ENCODE data around the gene ATP6V0D1.
"Not testable (repeated sequence)": the region's sequence is repeated elsewhere in the genome, so short reads cannot be mapped to it uniquely, and the experiment has no call there.

Gene ATP6V0D1

DNA sequence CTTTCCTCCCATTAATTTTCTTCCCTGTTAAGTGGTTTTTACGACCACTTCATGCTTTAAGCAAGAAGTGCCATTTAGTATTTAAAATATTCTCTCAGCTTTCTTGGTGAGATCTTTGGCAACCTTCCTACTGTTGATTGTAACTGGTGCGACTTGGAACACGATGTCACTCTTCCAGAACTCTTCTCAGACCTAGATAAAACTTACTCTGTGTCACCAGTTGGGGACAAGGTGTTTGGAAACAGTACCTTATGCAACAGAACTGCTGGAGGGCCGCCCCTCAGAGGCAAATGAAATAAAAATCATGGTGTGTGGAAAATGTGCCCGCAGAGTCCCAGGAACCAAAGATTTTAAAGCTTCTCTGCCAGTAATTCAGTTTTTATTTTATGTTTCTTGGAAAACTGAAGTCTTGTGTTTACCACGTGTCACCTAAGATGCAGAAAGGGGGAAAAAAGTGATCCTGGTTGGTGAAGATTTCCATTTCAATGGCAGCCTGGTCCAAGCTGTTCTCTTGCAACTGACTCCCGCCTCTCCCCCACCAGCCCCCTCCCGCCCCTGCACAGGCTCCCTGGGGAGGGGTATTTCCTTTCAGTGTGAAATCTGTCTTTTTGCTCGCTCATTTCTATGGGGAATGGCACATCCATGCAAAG is 57.2 kb downstream of the ATP6V0D1 start:
- no peak overlapping the region for H3K4me3 ChIP-seq (ENCODE audit: low read length)
- H3K36me3 ChIP-seq (ENCODE audit: control insufficient read depth, insufficient read depth, low read length, severe bottlenecking), result no peaks in the 10 kb centered on the region
- H3K9ac ChIP-seq (ENCODE audit: low read length), result no peak overlapping the region
- no peak for DNase-seq (ENCODE audit: low read depth)
- peaks cover 17% of the 10 kb centered on the region for H3K4me1 ChIP-seq (ENCODE audit: control insufficient read depth, insufficient read depth, low read length)
- no peaks in the 10 kb centered on the region for H3K27me3 ChIP-seq (replicated peaks; ENCODE audit: control insufficient read depth, insufficient read depth, low read length)
- no peaks in the 10 kb centered on the region for H3K9me3 ChIP-seq (ENCODE audit: control insufficient read depth, low read length)

DNA sequence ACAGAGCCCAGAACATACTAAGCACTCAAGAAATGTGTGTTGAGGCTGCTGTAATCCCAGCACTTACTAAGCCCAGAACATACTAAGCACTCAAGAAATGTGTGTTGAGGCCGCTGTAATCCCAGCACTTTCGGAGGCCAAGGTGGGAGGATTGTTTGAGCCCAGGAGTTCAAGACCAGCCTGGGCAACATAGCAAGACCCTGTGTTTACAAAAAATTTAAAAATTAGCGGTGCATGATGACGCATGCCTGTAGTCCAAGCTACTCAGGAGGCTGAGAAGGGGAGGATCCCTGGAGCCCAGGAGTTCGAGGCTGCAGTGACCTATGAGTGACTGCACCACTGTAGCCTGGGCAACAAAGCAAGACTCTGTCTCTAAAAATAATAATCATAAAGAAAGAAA is 57.9 kb downstream of the ATP6V0D1 start:
- Histone ChIP-seq H3K9ac (ENCODE audit: low read length) (no peak overlapping the region), H3K9me3 (ENCODE audit: control insufficient read depth, low read length) (no peaks in the 10 kb centered on the region), H3K27me3 (replicated peaks; ENCODE audit: control insufficient read depth, insufficient read depth, low read length) (no peaks in the 10 kb centered on the region), H3K4me1 (ENCODE audit: control insufficient read depth, insufficient read depth, low read length) (peaks cover 16% of the 10 kb centered on the region), H3K4me3 (ENCODE audit: low read length) (no peak overlapping the region), H3K36me3 (ENCODE audit: control insufficient read depth, insufficient read depth, low read length, severe bottlenecking) (no peaks in the 10 kb centered on the region)
- DNase-seq (ENCODE audit: low read depth), result no peak

DNA sequence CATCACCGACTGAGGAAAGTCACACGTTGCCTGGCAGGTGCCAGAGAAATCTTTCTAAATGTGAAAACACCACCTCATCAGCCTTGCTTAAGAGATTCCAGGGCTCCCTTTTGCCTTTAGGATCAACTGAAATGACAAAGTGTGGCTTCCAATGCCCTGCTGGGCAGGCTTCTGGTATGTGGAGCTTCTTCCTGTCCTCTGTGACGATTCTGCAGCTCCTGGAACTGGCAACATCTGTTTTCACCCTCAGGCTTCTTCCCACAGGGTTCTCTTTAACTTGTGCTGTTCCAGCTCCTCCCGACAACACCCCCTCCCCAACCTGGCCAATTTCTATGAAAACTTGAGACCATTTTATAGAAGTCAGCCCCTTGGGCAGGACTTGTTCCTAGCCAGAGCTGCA is 59.9 kb downstream of the ATP6V0D1 start:
- DNase-seq (ENCODE audit: low read depth), result no peak
- Histone ChIP-seq H3K36me3 (ENCODE audit: control insufficient read depth, insufficient read depth, low read length, severe bottlenecking) (no peaks in the 10 kb centered on the region), H3K4me3 (ENCODE audit: low read length) (no peak overlapping the region), H3K4me1 (ENCODE audit: control insufficient read depth, insufficient read depth, low read length) (peaks cover 16% of the 10 kb centered on the region), H3K9ac (ENCODE audit: low read length) (no peak overlapping the region), H3K27me3 (replicated peaks; ENCODE audit: control insufficient read depth, insufficient read depth, low read length) (no peaks in the 10 kb centered on the region), H3K9me3 (ENCODE audit: control insufficient read depth, low read length) (no peaks in the 10 kb centered on the region)

DNA sequence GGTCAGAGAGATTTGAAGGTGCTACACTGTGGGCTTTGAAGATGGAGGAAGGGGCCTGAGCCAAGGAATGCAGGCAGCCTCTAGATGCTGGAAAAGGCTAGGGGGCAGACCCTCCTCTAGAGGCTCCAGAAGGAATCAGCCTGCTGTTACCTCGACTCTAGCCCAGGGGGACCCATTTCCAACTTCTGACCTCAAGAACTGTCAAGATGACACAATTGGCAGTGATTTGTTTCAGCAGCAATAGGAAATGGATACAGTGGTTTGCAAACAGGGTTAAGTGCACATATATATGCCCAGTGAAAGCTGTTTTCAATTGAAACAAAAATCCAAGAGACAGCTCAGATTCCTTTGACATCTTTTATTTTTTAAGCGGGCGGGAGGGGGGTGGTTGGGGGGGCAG is 61.0 kb downstream of the ATP6V0D1 start:
- Histone ChIP-seq H3K4me1 (ENCODE audit: control insufficient read depth, insufficient read depth, low read length) (peaks cover 8% of the 10 kb centered on the region), H3K4me3 (ENCODE audit: low read length) (no peak overlapping the region), H3K9ac (ENCODE audit: low read length) (no peak overlapping the region), H3K27me3 (replicated peaks; ENCODE audit: control insufficient read depth, insufficient read depth, low read length) (no peaks in the 10 kb centered on the region), H3K36me3 (ENCODE audit: control insufficient read depth, insufficient read depth, low read length, severe bottlenecking) (no peaks in the 10 kb centered on the region), H3K9me3 (ENCODE audit: control insufficient read depth, low read length) (no peaks in the 10 kb centered on the region)
- DNase-seq (ENCODE audit: low read depth), result no peak

DNA sequence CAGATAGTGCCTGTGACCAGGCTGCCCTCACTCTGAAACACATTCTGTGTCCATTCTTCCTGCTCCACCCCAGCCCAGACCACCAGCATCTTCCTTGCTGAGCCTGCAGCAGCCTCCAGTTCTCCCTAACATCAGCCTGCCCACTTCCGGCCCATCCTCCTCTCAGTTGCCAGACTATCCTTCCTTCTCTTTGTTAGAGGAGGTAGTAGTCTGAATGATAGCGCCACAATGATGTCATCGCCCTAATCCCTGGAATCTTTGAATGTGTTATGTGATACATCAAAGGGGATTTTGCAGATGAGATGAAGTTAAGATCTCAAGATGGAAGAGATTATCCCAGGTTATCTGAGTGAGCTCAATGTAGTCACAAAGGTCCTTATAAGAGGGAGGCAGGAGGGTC is 61.5 kb downstream of the ATP6V0D1 start:
- Histone ChIP-seq H3K9ac (ENCODE audit: low read length) (no peak overlapping the region), H3K4me1 (ENCODE audit: control insufficient read depth, insufficient read depth, low read length) (peaks cover 7% of the 10 kb centered on the region), H3K27me3 (replicated peaks; ENCODE audit: control insufficient read depth, insufficient read depth, low read length) (no peaks in the 10 kb centered on the region), H3K9me3 (ENCODE audit: control insufficient read depth, low read length) (no peaks in the 10 kb centered on the region), H3K4me3 (ENCODE audit: low read length) (no peak overlapping the region), H3K36me3 (ENCODE audit: control insufficient read depth, insufficient read depth, low read length, severe bottlenecking) (no peaks in the 10 kb centered on the region)
- DNase-seq (ENCODE audit: low read depth), result no peak

DNA sequence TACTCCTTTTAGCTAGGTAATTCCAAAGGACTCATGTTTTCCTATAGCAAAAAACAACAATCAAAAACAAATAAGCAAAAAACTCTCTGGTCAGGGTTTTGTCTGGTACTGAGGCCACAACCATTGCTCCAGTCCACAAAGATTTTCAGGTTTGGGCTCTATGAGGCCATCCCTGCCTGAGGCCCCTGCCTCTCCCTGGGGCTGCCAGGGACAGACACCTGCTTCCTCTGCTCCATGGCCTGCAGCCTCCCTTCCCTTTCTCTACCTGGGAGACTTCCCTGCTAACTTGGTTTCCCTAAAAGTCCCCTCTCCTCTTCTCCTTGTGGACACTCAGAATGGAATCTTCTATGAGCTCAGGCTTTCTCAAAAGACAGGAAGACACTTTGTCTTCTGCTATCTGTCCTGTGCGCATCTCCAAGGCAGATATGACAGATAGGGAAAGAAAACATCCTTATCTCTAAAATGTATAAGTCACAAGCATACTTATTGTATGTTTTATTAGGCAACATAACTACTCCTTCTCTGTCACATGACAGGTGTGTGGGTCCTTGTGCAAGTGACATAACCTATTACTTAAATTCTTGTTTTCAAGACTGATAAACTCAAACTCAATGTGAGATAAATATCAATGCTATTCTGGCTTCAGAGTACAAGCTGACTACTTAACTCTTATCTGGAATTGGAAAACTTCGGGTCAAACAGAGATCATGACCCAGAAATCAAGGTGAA is 63.5 kb downstream of the ATP6V0D1 start:
- no peak for DNase-seq (ENCODE audit: low read depth)
- Histone ChIP-seq H3K4me3 (ENCODE audit: low read length) (no peak overlapping the region), H3K9me3 (ENCODE audit: control insufficient read depth, low read length) (no peaks in the 10 kb centered on the region), H3K4me1 (ENCODE audit: control insufficient read depth, insufficient read depth, low read length) (peaks cover 8% of the 10 kb centered on the region), H3K36me3 (ENCODE audit: control insufficient read depth, insufficient read depth, low read length, severe bottlenecking) (no peaks in the 10 kb centered on the region), H3K27me3 (replicated peaks; ENCODE audit: control insufficient read depth, insufficient read depth, low read length) (no peaks in the 10 kb centered on the region), H3K9ac (ENCODE audit: low read length) (no peak overlapping the region)

DNA sequence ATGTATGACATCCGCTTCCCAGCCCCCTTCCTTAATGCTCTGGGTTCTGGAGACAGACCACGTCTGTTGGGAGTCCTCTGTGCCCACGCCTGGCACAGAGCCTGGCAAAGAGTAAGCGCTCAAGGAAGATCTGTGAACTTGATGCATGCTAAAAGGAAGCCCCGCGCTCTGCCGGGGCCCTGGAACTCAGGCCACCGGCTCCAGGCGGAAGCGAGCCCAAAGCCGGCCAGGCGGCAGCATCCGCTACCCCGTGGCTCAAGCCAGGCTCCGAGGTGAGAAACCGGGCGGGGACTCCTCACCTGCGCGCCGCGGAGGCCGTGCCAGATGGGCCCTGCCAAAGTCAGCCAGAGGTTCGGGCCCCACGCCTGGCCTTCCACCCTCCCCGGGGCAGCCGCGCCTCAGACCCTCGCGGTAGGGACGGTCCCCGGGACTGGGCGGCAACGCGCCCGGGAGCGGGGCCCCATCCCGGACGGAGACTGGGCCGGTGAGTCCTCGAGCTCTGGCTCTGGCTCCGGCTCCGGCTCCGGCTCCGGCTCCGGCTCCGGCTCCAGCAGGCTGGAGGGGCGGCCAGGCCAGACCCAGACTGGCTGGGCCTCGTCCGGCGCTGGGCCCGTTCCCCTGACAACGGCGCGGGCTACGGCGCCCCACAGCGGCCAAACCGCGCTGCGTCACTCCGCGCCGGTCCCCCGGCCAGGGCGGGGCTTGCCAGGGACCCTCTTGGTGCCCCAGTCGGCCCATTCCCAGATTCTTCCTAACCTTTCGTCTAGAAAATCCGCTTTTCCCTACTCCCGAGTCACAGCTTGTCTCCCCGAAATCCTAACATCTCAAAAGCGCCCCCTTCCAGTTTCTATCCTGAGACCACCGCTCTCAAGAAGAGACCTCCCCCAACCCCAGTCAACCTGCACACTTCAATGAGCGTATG is 64.8 kb downstream of the ATP6V0D1 start, which contains the start of gene ZDHHC1:
Gene ZDHHC1, minus strand, starts transcription at position 606 of the 922 bp plus-strand sequence. CDS start 8,702 bp downstream, outside the sequence.
- Histone ChIP-seq H3K36me3 (ENCODE audit: control insufficient read depth, insufficient read depth, low read length, severe bottlenecking) (no peaks in the 10 kb centered on the region), H3K9ac (ENCODE audit: low read length) (peak within 1 kb of the TSS; percentile 79), H3K27me3 (replicated peaks; ENCODE audit: control insufficient read depth, insufficient read depth, low read length) (no peaks in the 10 kb centered on the region), H3K9me3 (ENCODE audit: control insufficient read depth, low read length) (no peaks in the 10 kb centered on the region), H3K4me3 (ENCODE audit: low read length) (peak within 1 kb of the TSS; percentile 90), H3K4me1 (ENCODE audit: control insufficient read depth, insufficient read depth, low read length) (peaks cover 9% of the 10 kb centered on the region)
- DNase-seq (ENCODE audit: low read depth), result peak; percentile 89

DNA sequence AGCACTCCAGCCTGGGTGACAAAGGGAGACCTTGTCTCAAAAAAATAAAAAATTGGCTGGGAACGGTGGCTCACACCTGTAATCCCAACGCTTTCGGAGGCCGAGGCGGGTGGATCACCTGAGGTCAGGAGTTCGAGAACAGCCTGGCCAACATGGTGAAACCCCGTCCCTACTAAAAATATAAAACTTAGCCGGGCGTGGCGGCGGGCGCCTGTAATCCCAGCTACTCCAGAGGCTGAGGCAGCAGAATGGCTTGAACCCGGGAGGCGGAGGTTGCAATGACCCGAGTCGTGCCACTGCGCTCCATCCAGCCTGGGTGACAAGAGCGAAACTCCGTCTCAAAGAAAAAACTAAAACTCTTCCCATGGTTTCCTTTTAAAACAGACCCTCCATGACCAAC is 65.5 kb downstream of the ATP6V0D1 start:
- not testable (repeated sequence) for DNase-seq (ENCODE audit: low read depth); H3K36me3 ChIP-seq (ENCODE audit: control insufficient read depth, insufficient read depth, low read length, severe bottlenecking)

DNA sequence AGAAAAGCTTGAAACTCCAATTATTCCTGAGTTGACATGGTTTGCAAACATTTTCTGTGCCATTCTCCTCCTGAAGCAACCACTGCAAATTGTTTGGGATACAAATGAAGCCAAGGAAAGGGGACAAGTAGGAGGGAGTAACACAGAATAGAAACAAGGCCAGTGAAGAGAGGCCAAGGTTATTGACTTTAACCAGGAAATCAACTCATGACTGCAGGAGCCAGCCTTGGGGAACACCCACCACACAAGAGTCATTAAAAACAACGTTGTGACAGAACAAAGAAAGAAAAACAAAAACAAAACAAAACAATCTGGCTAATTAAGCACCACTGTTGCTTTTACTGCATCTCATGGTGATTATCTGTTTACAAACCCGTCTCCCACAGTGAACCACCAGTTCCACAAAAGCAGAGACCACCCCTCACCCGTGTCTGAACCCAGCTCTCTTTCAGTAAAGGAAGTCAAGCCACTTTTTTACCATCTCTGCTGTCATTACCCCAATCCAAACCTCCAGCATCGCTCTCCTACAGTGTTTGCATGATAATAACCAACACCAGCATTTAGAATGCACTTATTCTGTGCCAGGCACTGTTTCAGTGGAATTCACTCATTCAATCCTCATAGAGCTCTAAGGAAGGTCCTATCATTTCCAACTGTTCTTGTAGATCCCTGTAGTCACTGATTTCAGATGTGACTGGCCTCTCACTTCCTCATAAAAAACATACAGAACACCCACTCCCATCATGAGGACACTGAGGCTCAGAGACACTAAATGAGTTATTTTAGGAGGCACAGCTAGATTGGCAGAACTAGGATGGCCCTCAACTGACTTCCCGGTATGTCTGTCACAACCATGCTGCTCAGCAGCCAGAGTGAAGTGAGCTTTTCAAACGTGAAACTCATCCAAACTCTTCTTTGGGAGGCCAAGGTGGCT is 66.7 kb downstream of the ATP6V0D1 start:
- no peaks in the 10 kb centered on the region for H3K9me3 ChIP-seq (ENCODE audit: control insufficient read depth, low read length)
- no peak overlapping the region for H3K4me3 ChIP-seq (ENCODE audit: low read length)
- DNase-seq (ENCODE audit: low read depth), result no peak
- peaks cover 12% of the 10 kb centered on the region for H3K4me1 ChIP-seq (ENCODE audit: control insufficient read depth, insufficient read depth, low read length)
- H3K9ac ChIP-seq (ENCODE audit: low read length), result no peak overlapping the region
- H3K36me3 ChIP-seq (ENCODE audit: control insufficient read depth, insufficient read depth, low read length, severe bottlenecking), result no peaks in the 10 kb centered on the region
- H3K27me3 ChIP-seq (replicated peaks; ENCODE audit: control insufficient read depth, insufficient read depth, low read length), result no peaks in the 10 kb centered on the region

More for the DNA sequence above, 65.5 kb downstream of the ATP6V0D1 start:
- H3K27me3 ChIP-seq (replicated peaks; ENCODE audit: control insufficient read depth, insufficient read depth, low read length); H3K9me3 ChIP-seq (ENCODE audit: control insufficient read depth, low read length): not testable (repeated sequence)
- H3K4me3 ChIP-seq (ENCODE audit: low read length), result peak overlapping the region; percentile 90
- H3K9ac ChIP-seq (ENCODE audit: low read length), result peak overlapping the region; percentile 79
- peaks cover 12% of the 10 kb centered on the region for H3K4me1 ChIP-seq (ENCODE audit: control insufficient read depth, insufficient read depth, low read length)

DNA sequence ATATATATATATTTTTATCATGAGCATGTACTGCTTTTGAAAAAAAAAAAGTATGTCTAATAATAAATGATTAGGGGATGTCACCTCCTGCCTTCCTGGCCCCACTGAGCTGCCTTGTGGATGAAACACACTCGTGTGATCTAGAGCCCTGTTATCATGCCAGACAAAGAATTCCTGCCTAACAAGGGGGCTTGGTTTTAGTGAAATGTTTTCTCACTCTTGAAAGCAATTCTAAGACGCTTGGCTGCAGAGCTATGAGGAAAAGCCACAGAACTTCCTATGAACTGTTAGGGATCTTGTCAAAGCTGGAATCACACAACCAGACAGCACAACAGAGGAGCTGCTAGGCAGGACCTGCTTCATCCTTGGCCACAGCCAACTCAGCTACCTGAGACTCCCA is 68.7 kb downstream of the ATP6V0D1 start:
- no peaks in the 10 kb centered on the region for H3K9me3 ChIP-seq (ENCODE audit: control insufficient read depth, low read length)
- no peaks in the 10 kb centered on the region for H3K27me3 ChIP-seq (replicated peaks; ENCODE audit: control insufficient read depth, insufficient read depth, low read length)
- H3K4me1 ChIP-seq (ENCODE audit: control insufficient read depth, insufficient read depth, low read length), result peaks cover 19% of the 10 kb centered on the region
- H3K36me3 ChIP-seq (ENCODE audit: control insufficient read depth, insufficient read depth, low read length, severe bottlenecking), result no peaks in the 10 kb centered on the region
- H3K9ac ChIP-seq (ENCODE audit: low read length), result no peak overlapping the region
- no peak overlapping the region for H3K4me3 ChIP-seq (ENCODE audit: low read length)
- DNase-seq (ENCODE audit: low read depth), result no peak

Data from adipocyte (in vitro differentiated cells).